HL-60 (cell line): ENCODE data around the gene STOX2.
A peak's percentile ranks its signal among the peaks of the same experiment; 100 is the strongest.

ENCODE experiments used
- DNase-seq, 2 experiments: peaks; one replicate each; pipeline ENCODE4 v3.0.0-alpha.2; 2010 to 2020; ENCODE audit warnings: low read depth in 1 of 2, low spot score in 1 of 2
- H3K27ac ChIP-seq: fragments of 250-450 bp; sonication (Bioruptor Pico); replicated peaks from 2 replicates; pipeline ENCODE4 v1.5.1; 2020; ENCODE audit warnings: mild to moderate bottlenecking, moderate library complexity
- H3K27me3 ChIP-seq: fragments of 250-450 bp; sonication (Bioruptor Pico); 2 replicates; pipeline ENCODE4 v1.5.1; 2021; ENCODE audit warnings: mild to moderate bottlenecking, moderate library complexity; ENCODE audit not compliant: insufficient read depth, poor library complexity, severe bottlenecking
- H3K4me3 ChIP-seq: replicated peaks from 2 replicates; pipeline ENCODE4 v1.5.1; 2011; ENCODE audit warnings: mild to moderate bottlenecking, control low read depth, low read length; ENCODE audit not compliant: insufficient read depth
- CTCF ChIP-seq: IDR thresholded peaks from one replicate; pipeline ENCODE4 v1.5.1; 2011; ENCODE audit warnings: low read length, control low read depth, inconsistent platforms; ENCODE audit not compliant: insufficient read depth
- GABPA ChIP-seq: IDR thresholded peaks from 2 replicates; pipeline ENCODE4 v1.6.1; 2012; ENCODE audit warnings: low read depth
- POLR2AphosphoS5 ChIP-seq: IDR thresholded peaks from 2 replicates; pipeline ENCODE4 v1.6.1; 2012; ENCODE audit warnings: low read depth
- REST ChIP-seq: IDR thresholded peaks from 2 replicates; pipeline ENCODE4 v1.6.1; 2012; ENCODE audit warnings: low read depth; ENCODE audit not compliant: insufficient replicate concordance
- SPI1 ChIP-seq: IDR thresholded peaks from 2 replicates; pipeline ENCODE4 v1.6.1; 2012; ENCODE audit warnings: low read depth, mild to moderate bottlenecking, borderline replicate concordance

Gene STOX2

GRCh38 chr4:184030036-184030435 is 124.9 kb downstream of the STOX2 start:
- H3K27me3 ChIP-seq: no peaks in the 10 kb centered on the region
- H3K27ac ChIP-seq: no peak overlapping the region
- TF ChIP-seq SPI1 (peak; percentile 6; the same call in 1 of the 2 replicates), POLR2AphosphoS5 (no peak)
- peak; percentile 30 to 46 for DNase-seq
- H3K4me3 ChIP-seq: no peak overlapping the region

- Histone ChIP-seq H3K4me3 (no peak overlapping the region), H3K27me3 (no peaks in the 10 kb centered on the region), H3K27ac (no peak overlapping the region)
- TF ChIP-seq POLR2AphosphoS5: no peak
- TF ChIP-seq CTCF: no peak
- TF ChIP-seq REST: no peak
- no peak for TF ChIP-seq SPI1
- no peak for DNase-seq
Observed at GRCh38 chr4:184030764-184031163, 125.7 kb downstream of the STOX2 start.

GRCh38 chr4:184032091-184032490 is 127.0 kb downstream of the STOX2 start:
- TF ChIP-seq REST (no peak), POLR2AphosphoS5 (no peak), CTCF (no peak), SPI1 (no peak), GABPA (no peak)
- H3K27me3 ChIP-seq: no peaks in the 10 kb centered on the region
- H3K4me3 ChIP-seq: no peak overlapping the region
- no peak overlapping the region for H3K27ac ChIP-seq
- DNase-seq: no peak

GRCh38 chr4:184039963-184040383 is 134.9 kb downstream of the STOX2 start:
- peaks cover 14% of the 10 kb centered on the region for H3K27me3 ChIP-seq
- no peak overlapping the region for H3K4me3 ChIP-seq
- H3K27ac ChIP-seq: no peak overlapping the region
- TF ChIP-seq CTCF (no peak), POLR2AphosphoS5 (no peak), REST (no peak), GABPA (no peak), SPI1 (no peak)
- no peak for DNase-seq
